ENCODE data around the gene MAN2B1.

DNA sequence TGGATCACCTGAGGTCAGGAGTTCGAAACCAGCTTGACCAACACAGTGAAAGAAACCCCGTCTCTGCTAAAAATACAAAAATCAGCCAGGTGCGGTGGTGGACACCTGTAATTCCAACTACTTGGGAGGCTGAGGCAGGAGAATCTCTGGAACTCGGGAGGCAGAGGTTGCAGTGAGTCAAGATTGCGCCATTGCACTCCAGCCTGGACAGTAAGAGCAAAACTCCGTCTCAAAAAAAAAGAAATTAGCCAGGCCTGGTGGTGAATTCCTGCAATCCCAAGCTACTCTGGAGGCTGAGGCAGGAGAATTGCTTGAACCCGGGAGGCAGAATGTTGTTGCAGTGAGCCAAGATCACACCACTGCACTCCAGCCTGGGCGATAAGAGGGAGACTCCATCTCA is 42.1 kb upstream of the MAN2B1 start:
- TF ChIP-seq, protein P1, sequence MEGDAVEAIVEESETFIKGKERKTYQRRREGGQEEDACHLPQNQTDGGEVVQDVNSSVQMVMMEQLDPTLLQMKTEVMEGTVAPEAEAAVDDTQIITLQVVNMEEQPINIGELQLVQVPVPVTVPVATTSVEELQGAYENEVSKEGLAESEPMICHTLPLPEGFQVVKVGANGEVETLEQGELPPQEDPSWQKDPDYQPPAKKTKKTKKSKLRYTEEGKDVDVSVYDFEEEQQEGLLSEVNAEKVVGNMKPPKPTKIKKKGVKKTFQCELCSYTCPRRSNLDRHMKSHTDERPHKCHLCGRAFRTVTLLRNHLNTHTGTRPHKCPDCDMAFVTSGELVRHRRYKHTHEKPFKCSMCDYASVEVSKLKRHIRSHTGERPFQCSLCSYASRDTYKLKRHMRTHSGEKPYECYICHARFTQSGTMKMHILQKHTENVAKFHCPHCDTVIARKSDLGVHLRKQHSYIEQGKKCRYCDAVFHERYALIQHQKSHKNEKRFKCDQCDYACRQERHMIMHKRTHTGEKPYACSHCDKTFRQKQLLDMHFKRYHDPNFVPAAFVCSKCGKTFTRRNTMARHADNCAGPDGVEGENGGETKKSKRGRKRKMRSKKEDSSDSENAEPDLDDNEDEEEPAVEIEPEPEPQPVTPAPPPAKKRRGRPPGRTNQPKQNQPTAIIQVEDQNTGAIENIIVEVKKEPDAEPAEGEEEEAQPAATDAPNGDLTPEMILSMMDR (conservative IDR thresholded peaks at IDR 0.05): no peak
- TF ChIP-seq EZH2 (IDR thresholded peaks at IDR 0.05; ENCODE audit: low read depth): no peak

Measured in PC-9 (cell line).